NCI-H345 (cell line): ENCODE results near the gene GPR137.
A peak's percentile ranks its signal among the peaks of the same experiment; 100 is the strongest.
"Not testable (repeated sequence)": the region's sequence is repeated elsewhere in the genome, so short reads cannot be mapped to it uniquely, and the experiment has no call there.

ENCODE experiments used
- DNase-seq: peaks from one replicate; lab custom pipeline; 2025; lab: John Stamatoyannopoulos, UW

GPR137 gene

GRCh38 chr11:64321026-64321425 lies 35.4 kb downstream of the GPR137 start:
- DNase-seq: no peak

GRCh38 chr11:64321533-64321932 lies 35.9 kb downstream of the GPR137 start:
- no peak for DNase-seq

DNA sequence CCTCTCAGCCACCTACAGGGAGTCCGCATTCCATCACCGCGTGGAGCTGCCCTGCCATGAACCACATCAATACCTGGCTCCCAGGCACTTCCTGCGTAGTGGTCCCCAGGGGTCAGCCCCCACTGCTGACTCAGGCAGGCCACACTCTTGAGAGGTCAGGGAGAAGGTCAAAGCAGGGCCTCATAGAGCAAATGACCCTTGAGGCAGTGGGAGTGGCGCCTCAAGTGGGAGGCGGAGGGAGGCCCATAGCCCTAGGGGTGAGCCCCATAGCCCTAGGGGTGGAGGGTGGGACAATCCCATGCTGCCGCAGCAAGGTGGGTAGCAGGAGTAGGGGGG lies 37.2 kb downstream of the GPR137 start:
- no peak for DNase-seq

- no peak for DNase-seq
Measured at GRCh38 chr11:64323373-64323772, 37.7 kb downstream of the GPR137 start.

DNA sequence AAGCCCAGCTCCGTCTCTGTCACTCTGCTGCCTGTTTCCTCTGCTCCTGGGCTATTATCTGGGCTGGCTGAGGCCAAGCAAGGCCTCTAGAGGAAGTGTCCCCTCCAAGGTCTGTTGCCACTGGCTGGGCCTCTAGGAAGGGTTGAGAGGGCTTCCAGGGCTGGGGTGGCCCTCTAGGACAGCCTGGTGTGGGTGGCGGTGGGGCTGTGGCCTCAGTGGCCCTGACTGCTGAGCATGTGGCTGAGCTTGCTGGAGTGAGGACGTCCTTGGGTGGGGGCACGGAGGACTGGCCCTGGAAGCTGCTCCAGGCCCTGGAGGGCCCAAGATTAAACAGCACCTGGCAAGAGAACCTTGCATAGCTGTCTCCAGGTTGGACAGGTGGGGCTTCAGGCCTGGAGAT lies 38.3 kb downstream of the GPR137 start:
- not testable (repeated sequence) for DNase-seq

GRCh38 chr11:64324692-64325469 lies 39.2 kb downstream of the GPR137 start:
- DNase-seq: no peak

DNA sequence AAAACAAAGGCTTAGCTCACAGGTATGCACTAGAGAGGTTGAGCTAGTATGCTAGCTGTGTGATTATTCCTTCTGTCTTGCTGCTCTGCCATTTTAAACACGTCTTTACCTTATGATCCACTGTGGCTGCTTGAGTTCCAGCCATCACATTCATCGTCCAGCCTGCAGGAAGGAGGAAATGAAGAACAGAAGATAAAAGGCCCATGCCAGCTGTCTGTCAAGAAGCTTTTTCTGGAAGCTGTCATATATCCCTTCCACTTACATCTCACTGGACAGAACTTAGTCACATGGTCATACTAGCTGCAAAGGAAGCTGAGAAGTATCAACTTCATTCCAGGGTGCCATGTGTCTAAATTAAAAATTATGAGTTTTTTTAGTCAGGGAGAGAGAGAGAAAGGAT lies 41.7 kb downstream of the GPR137 start:
- no peak for DNase-seq

DNA sequence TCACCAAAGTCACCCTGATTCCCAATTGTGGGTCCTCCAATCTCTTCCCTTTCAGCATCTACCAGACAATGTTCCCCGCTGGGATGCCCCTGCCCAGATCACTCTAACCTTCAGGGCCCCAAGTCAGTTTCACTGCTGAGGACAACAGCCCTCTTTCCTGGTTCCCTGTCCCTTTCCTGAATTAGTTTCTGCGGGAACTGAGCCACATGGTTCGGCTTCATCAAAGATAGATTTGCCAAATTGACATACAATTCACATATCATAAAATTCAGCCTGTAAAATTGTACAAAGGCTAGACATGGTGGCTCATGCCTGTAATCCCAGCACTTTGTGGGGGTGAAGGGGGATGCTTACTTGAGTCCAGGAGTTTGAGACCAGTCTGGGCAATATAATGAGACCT lies 42.3 kb downstream of the GPR137 start:
- DNase-seq: no peak

DNA sequence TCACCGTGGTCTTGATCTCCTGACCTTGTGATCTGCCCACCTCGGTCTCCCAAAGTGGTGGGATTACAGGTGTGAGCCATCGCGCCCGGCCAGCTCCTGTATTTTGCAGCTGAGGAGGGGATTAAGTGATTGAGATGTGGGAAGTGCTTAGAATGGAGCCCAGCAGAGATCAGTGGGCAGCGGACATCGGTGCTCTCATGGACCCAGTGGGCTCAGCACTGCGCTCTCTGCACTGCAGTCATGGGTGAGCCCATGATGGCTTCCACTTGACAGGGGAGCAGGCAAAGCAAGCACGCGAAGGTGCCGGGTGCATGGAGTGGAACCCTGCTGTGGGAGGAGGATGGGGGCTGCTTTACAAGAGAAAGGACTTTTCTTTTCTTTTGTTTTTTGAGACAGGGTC lies 45.2 kb downstream of the GPR137 start:
- DNase-seq: no peak

DNA sequence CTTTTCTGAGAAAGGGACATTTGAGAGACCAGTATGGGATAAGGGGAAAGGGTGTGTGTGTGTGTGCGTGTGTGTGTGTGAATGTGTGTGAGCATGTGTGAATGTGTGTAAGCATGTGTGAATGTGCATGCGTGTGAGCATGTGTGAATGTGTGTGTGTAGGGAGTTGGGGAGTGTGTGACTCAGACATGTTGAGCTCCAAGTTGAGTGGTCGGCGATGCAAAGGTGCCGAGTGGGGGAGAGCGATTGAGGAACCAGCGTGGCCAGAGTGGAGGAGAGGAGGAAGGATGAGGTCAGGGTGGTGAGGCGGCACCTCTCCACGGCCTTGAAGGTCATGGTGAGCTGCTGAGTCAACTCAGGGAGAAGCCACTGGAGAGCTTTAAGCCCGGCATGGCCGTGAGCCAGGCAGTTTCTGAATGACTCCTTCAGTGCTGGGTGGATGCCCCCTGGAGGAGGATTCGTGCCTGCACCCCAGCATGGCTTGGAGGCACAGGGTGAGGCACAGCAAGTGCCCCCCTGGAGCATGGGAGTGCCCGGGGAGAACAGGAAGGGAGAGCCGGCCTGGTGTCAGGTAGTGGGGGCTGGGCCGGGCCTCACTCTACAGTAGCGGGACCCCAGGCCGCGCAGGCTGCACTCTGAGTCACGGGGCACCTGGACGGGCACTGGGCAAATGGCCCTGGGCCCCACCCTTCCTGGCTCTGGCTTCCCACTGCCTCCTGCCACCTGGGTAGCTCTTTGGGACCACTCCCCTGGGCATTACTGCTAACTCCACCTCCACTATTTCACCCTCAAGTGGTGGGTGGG lies 46.1 kb downstream of the GPR137 start:
- peak; percentile 73 for DNase-seq

DNA sequence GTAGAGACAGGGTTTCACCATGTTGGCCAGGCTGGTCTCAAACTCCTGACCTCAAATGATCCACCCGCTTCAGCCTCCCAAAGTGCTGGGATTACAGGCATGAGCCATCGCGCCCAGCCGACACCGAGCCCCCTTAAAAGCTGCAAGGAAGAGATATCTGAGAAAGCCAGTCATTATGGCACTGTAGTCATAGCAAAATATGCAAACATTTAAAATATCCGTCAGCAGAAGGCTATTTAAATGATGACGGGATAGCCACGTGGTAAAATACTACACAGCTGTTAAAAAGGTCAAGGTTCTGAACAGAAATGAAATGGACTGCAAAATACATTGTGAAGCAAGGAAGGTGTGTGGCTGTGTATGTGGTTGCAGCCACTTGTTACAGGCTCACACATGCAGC lies 47.9 kb downstream of the GPR137 start:
- no peak for DNase-seq

- peak; percentile 84 for DNase-seq
Measured at GRCh38 chr11:64334764-64335735, 49.4 kb downstream of the GPR137 start.

GRCh38 chr11:64337538-64338249 lies 52.0 kb downstream of the GPR137 start:
- no peak for DNase-seq

DNA sequence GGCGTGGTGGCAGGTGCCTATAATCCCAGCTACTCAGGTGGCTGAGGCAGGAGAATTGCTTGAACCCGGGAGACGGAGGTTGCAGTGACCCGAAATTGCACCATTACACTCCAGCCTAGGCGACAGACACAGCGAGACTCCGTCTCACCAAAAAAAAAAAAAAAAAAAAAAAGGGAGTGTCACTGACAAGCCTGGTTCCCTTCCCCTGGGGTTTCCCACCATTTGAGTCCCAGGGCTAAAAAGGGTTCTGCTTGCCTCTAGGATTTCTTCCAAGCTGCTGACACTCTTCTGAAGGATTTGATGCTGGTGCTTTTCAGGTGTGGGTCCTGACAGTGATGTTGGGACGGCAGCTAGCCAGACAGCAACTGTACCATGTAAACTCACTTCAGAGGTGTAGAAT lies 53.1 kb downstream of the GPR137 start:
- no peak for DNase-seq
